Fibroblast of peridontal ligament (primary cell): ENCODE data around the gene PRDM11.

Experiments
- DNase-seq: peaks from one replicate; pipeline ENCODE4 v3.0.0-alpha.2; 2010; ENCODE audit errors: extremely low read depth

PRDM11 gene

GRCh38 chr11:45174168-45174835 is 27.9 kb downstream of the PRDM11 start:
- no peak for DNase-seq

GRCh38 chr11:45174963-45175362 is 28.5 kb downstream of the PRDM11 start:
- no peak for DNase-seq

- DNase-seq, result no peak
Measured at GRCh38 chr11:45176996-45177395, 30.6 kb downstream of the PRDM11 start.

- DNase-seq, result no peak
Measured at GRCh38 chr11:45178223-45178622, 31.8 kb downstream of the PRDM11 start.

- DNase-seq, result no peak
Measured at GRCh38 chr11:45178890-45179671, 32.6 kb downstream of the PRDM11 start.

GRCh38 chr11:45179686-45180178 is 33.3 kb downstream of the PRDM11 start:
- DNase-seq, result no peak

- DNase-seq, result no peak
Measured at GRCh38 chr11:45180179-45180847, 33.9 kb downstream of the PRDM11 start.

GRCh38 chr11:45180848-45181192 is 34.4 kb downstream of the PRDM11 start:
- peak; percentile 26 for DNase-seq

GRCh38 chr11:45181193-45181888 is 34.9 kb downstream of the PRDM11 start:
- no peak for DNase-seq

GRCh38 chr11:45181889-45182550 is 35.6 kb downstream of the PRDM11 start:
- no peak for DNase-seq

- DNase-seq, result peak; percentile 24
Measured at GRCh38 chr11:45182902-45183301, 36.5 kb downstream of the PRDM11 start.

GRCh38 chr11:45184640-45185039 is 38.2 kb downstream of the PRDM11 start:
- no peak for DNase-seq

- DNase-seq, result no peak
Measured at GRCh38 chr11:45185228-45185729, 38.8 kb downstream of the PRDM11 start.

- no peak for DNase-seq
Measured at GRCh38 chr11:45187375-45187774, 40.9 kb downstream of the PRDM11 start.

GRCh38 chr11:45188127-45188526 is 41.7 kb downstream of the PRDM11 start:
- no peak for DNase-seq

GRCh38 chr11:45189230-45189629 is 42.8 kb downstream of the PRDM11 start:
- DNase-seq, result no peak

- no peak for DNase-seq
Measured at GRCh38 chr11:45193695-45194094, 47.3 kb downstream of the PRDM11 start.

- DNase-seq, result no peak
Measured at GRCh38 chr11:45204761-45205160, 58.3 kb downstream of the PRDM11 start.

GRCh38 chr11:45205978-45206377 is 59.5 kb downstream of the PRDM11 start:
- DNase-seq, result no peak

- no peak for DNase-seq
Measured at GRCh38 chr11:45208135-45208534, 61.7 kb downstream of the PRDM11 start.
